ENCODE measurements around the gene RRP9.
"Not testable (repeated sequence)": the region's sequence is repeated elsewhere in the genome, so short reads cannot be mapped to it uniquely, and the experiment has no call there.

The RRP9 gene

GRCh38 chr3:51930439-51930838 is 11.3 kb downstream of the RRP9 start:
- no peaks in the 10 kb centered on the region for H3K79me2 ChIP-seq (ENCODE audit: insufficient read depth, low read depth)
- no peak overlapping the region for H3K4me3 ChIP-seq (IDR thresholded peaks at IDR 0.05; ENCODE audit: insufficient read depth, low read depth, low read length)
- no peak overlapping the region for H3K9ac ChIP-seq
- no peak overlapping the region for H2AFZ ChIP-seq (ENCODE audit: low read depth)
- no peaks in the 10 kb centered on the region for H4K20me1 ChIP-seq (ENCODE audit: insufficient read depth)
- no peaks in the 10 kb centered on the region for H3K27me3 ChIP-seq (ENCODE audit: insufficient read depth, low read depth)
- H3K4me2 ChIP-seq, result no peak overlapping the region
- TF ChIP-seq CTCF (conservative IDR thresholded peaks at IDR 0.05; ENCODE audit: low read depth, low read length), result no peak
- no peaks in the 10 kb centered on the region for H3K36me3 ChIP-seq (ENCODE audit: insufficient read depth)
- no peaks in the 10 kb centered on the region for H3K4me1 ChIP-seq (ENCODE audit: low read depth, poor library complexity, severe bottlenecking)
- no peak overlapping the region for H3K27ac ChIP-seq

GRCh38 chr3:51929420-51930003 is 12.2 kb downstream of the RRP9 start:
- H3K4me1 ChIP-seq (ENCODE audit: low read depth, poor library complexity, severe bottlenecking), result no peaks in the 10 kb centered on the region
- H3K27me3 ChIP-seq (ENCODE audit: insufficient read depth, low read depth), result no peaks in the 10 kb centered on the region
- no peaks in the 10 kb centered on the region for H3K79me2 ChIP-seq (ENCODE audit: insufficient read depth, low read depth)
- H3K36me3 ChIP-seq (ENCODE audit: insufficient read depth), result no peaks in the 10 kb centered on the region
- no peak overlapping the region for H3K4me3 ChIP-seq (IDR thresholded peaks at IDR 0.05; ENCODE audit: insufficient read depth, low read depth, low read length)
- H3K4me2 ChIP-seq, result no peak overlapping the region
- no peak for TF ChIP-seq CTCF (conservative IDR thresholded peaks at IDR 0.05; ENCODE audit: low read depth, low read length)
- no peak overlapping the region for H3K9ac ChIP-seq
- no peak overlapping the region for H2AFZ ChIP-seq (ENCODE audit: low read depth)
- H4K20me1 ChIP-seq (ENCODE audit: insufficient read depth), result no peaks in the 10 kb centered on the region
- H3K27ac ChIP-seq, result no peak overlapping the region

GRCh38 chr3:51928981-51929380 is 12.7 kb downstream of the RRP9 start:
- not testable (repeated sequence) for H3K27ac ChIP-seq; H3K4me2 ChIP-seq; H3K9ac ChIP-seq; H3K36me3 ChIP-seq (ENCODE audit: insufficient read depth); H3K4me3 ChIP-seq (IDR thresholded peaks at IDR 0.05; ENCODE audit: insufficient read depth, low read depth, low read length); H3K79me2 ChIP-seq (ENCODE audit: insufficient read depth, low read depth); H2AFZ ChIP-seq (ENCODE audit: low read depth); H3K4me1 ChIP-seq (ENCODE audit: low read depth, poor library complexity, severe bottlenecking); H4K20me1 ChIP-seq (ENCODE audit: insufficient read depth); H3K27me3 ChIP-seq (ENCODE audit: insufficient read depth, low read depth)

GRCh38 chr3:51928438-51928837 is 13.3 kb downstream of the RRP9 start:
- Histone ChIP-seq H3K36me3 (ENCODE audit: insufficient read depth) (no peaks in the 10 kb centered on the region), H3K27ac (no peak overlapping the region), H3K27me3 (ENCODE audit: insufficient read depth, low read depth) (no peaks in the 10 kb centered on the region), H3K9ac (no peak overlapping the region), H4K20me1 (ENCODE audit: insufficient read depth) (no peaks in the 10 kb centered on the region), H3K4me3 (IDR thresholded peaks at IDR 0.05; ENCODE audit: insufficient read depth, low read depth, low read length) (no peak overlapping the region), H2AFZ (ENCODE audit: low read depth) (no peak overlapping the region), H3K79me2 (ENCODE audit: insufficient read depth, low read depth) (no peaks in the 10 kb centered on the region), H3K4me2 (no peak overlapping the region), H3K4me1 (ENCODE audit: low read depth, poor library complexity, severe bottlenecking) (no peaks in the 10 kb centered on the region)
- no peak for TF ChIP-seq CTCF (conservative IDR thresholded peaks at IDR 0.05; ENCODE audit: low read depth, low read length)

GRCh38 chr3:51927061-51927977 is 14.4 kb downstream of the RRP9 start:
- no peak for TF ChIP-seq CTCF (conservative IDR thresholded peaks at IDR 0.05; ENCODE audit: low read depth, low read length)
- Histone ChIP-seq H3K79me2 (ENCODE audit: insufficient read depth, low read depth) (no peaks in the 10 kb centered on the region), H3K9ac (no peak overlapping the region), H3K4me1 (ENCODE audit: low read depth, poor library complexity, severe bottlenecking) (no peaks in the 10 kb centered on the region), H3K27ac (no peak overlapping the region), H4K20me1 (ENCODE audit: insufficient read depth) (no peaks in the 10 kb centered on the region), H3K4me2 (no peak overlapping the region), H3K36me3 (ENCODE audit: insufficient read depth) (no peaks in the 10 kb centered on the region), H2AFZ (ENCODE audit: low read depth) (no peak overlapping the region), H3K27me3 (ENCODE audit: insufficient read depth, low read depth) (no peaks in the 10 kb centered on the region), H3K4me3 (IDR thresholded peaks at IDR 0.05; ENCODE audit: insufficient read depth, low read depth, low read length) (no peak overlapping the region)

Data from KMS-11 (cell line).